M059J (cell line): Measurements from ENCODE around the gene SYNJ2. TPM values are rescaled to one million over a fixed set of nuclear protein-coding genes. Genes with fewer than 3 reads are reported as not detected.
A peak's percentile ranks its signal among the peaks of the same experiment; 100 is the strongest.

Source experiments
- DNase-seq: peaks from one replicate; pipeline ENCODE4 v3.0.0-alpha.2; 2012; ENCODE audit warnings: low read depth
- total RNA-seq: library from RNA; depleted of rRNA; stranded (reverse); fragments of >200 nt; shearing (Covaris generic); gene quantifications from 2 replicates; pipeline ENCODE4 v1.2.3, GENCODE V29; 2014

SYNJ2 gene
- total RNA-seq, 1 experiment from 2014 or later, result 50.4 TPM

- DNase-seq, result no peak
Measured at GRCh38 chr6:158076548-158076947, 94.9 kb downstream of the SYNJ2 start.

GRCh38 chr6:158077676-158078075, 96.0 kb downstream of the SYNJ2 start:
- DNase-seq, result no peak

- no peak for DNase-seq
Measured at GRCh38 chr6:158078320-158078719, 96.7 kb downstream of the SYNJ2 start.

DNA sequence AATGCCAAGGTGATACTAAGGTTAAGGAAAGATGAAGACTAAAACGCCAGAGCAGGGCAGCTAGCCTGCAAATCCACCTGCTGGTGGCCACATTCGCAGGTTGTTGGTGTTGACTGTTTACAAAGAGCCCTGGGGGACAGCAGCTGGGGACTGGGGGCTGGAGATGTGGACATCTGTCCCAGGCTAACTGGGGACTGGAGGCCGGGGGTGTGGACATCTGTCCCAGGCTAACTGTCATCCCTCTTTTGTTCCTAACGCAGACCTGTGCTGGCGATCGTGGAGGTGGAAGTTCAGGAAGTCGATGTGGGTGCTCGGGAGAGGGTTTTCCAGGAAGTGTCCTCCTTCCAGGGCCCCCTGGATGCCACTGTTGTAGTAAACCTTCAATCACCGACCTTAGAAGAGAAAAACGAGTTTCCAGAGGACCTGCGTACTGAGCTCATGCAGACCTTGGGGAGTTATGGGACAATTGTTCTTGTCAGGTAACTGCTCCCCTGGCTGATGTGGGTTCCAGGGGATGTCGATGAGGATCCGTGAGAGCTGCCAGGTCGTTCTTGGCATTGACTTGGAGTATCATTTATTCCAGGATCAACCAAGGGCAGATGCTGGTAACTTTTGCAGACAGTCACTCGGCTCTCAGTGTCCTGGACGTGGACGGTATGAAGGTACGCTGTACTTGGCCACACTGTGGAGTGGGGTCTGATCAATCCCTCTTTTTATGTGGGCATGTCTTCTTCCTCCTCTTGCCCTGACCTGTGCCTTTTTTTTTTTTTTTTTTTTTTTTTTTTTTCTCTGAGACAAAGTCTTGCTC, 99.4 kb downstream of the SYNJ2 start:
- DNase-seq, result no peak

- DNase-seq, result no peak
Measured at GRCh38 chr6:158081657-158081935, 99.9 kb downstream of the SYNJ2 start.

DNA sequence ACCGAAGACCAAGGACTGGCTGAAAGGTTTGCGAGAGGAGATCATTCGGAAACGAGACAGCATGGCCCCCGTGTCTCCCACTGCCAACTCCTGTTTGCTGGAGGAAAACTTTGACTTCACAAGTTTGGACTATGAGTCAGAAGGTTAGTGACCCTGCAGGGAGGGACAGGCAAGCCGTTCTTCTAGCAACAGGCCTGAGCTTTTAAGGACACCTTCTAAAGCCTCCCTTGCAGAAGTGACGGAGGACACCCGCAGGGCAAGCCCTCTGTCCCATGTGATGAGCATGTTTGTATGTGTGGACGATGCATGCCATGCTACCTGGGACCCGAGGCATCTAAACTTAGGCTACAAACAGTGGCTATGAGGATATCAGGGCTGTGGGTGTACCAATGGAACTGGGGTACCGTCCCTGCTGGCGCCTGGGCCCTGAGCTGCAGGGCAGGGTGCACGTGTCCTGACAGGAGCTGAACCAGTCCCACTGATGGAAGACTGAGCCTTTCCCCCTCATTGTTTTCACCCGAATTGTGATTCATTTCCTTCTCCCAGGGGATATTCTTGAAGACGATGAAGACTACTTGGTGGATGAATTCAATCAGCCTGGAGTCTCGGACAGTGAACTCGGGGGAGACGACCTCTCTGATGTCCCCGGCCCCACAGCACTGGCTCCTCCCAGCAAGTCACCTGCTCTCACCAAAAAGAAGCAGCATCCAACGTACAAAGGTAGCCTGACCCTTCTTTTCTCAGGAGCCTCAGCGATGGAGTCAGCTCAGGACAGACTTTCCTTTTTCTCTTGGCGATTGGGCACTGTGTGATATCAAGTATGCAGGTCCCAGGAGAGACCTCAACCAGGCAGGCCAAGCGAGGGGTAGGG, 102.0 kb downstream of the SYNJ2 start:
- DNase-seq, result peak; percentile 31

GRCh38 chr6:158085261-158086053, 103.8 kb downstream of the SYNJ2 start:
- no peak for DNase-seq

- DNase-seq, result no peak
Measured at GRCh38 chr6:158086054-158086503, 104.4 kb downstream of the SYNJ2 start.

DNA sequence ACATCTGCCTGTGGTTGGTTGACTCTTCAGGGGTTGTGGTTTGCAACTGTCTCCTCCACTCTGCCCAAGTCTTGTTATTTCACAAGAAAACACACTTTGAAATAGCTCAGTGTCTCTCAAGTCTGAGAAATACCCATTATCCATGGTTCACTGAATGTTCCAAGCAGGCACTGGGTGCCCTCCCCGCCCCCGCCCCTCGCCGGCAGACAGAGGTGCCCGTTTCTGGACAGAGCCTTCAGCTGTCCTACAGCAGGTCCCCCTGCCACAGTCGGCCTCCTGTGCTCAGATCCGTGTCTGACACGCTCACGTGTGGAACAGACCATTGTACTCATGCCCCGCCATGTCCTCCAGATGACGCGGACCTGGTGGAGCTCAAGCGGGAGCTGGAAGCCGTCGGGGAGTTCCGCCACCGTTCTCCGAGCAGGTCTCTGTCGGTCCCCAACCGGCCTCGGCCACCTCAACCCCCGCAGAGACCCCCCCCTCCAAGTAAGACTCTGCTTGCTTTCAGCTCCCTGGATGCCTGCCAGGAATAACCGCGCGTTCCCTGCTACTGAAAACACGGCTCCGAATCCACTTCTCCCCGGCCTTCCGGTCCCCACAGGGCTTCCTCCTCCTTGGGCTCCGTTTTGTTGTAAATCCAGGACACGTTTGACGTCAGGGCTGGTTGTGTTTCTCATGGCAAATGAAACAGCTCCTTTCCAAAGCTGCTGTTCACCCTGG, 105.0 kb downstream of the SYNJ2 start:
- DNase-seq, result peak; percentile 17

- DNase-seq, result no peak
Measured at GRCh38 chr6:158087224-158087867, 105.7 kb downstream of the SYNJ2 start.

DNA sequence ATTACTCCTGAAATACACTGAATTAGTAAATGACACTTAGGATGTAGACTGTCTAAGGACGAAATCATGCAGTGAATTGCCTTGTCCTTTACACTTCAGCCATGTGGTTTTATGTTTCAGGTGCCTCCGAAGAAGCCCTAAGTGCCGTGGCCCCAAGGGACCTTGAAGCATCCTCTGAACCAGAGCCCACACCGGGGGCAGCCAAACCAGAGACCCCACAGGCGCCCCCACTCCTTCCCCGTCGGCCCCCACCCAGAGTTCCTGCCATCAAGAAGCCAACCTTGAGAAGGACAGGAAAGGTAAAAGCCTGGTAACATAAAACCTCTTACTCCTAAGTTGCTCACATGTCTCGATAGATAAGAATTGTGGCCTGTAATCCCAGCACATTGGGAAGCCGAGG, 111.1 kb downstream of the SYNJ2 start:
- DNase-seq, result no peak

GRCh38 chr6:158095031-158095430, 113.4 kb downstream of the SYNJ2 start:
- no peak for DNase-seq

DNA sequence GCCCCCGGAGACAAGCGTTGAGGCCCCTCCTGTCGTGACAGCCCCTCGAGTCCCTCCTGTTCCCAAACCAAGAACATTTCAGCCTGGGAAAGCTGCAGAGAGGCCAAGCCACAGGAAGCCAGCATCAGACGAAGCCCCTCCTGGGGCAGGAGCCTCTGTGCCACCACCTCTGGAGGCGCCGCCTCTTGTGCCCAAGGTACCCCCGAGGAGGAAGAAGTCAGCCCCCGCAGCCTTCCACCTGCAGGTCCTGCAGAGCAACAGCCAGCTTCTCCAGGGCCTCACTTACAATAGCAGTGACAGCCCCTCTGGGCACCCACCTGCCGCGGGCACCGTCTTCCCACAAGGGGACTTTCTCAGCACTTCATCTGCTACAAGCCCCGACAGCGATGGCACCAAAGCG, 114.0 kb downstream of the SYNJ2 start:
- DNase-seq, result no peak

DNA sequence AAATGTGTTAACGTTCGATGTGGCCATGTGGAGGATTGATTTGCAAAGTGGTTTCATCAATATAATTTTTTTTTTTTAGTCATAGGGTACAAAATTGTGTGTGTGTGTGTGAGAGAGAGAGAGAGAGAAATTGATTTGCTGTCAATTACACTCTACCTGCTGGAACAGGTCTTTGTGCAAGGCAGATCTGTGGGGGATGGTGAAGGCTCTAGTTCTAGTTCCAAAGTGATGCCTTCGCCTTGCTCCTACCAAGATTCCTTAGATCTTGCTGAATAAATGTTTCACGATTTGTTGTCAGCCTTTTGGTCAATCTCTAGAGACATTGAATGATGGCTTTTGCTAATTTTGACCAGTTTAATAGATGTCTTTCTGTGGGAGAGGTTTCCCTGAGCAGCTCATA, 121.6 kb downstream of the SYNJ2 start:
- DNase-seq, result no peak

- no peak for DNase-seq
Measured at GRCh38 chr6:158104696-158105095, 123.0 kb downstream of the SYNJ2 start.

GRCh38 chr6:158109748-158110147, 128.1 kb downstream of the SYNJ2 start:
- DNase-seq, result no peak

DNA sequence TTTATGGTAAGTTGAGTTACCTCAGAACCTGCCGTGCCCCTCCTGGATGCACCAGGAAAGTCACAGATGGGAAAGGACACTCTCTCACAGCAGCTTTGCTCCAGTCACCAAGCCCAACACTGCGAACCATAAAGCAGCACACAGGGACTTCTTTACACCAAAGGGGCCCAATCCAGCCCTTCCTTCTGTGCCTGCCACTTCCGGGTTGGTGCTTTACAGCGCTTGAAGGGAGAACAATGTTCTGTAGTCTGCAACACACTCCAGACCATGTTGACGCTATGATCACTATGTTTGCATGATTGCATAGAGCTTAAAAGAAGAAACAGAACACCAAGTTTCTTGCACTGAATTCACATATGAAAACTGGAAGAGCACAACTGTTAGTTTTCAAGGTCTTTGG, 129.3 kb downstream of the SYNJ2 start:
- no peak for DNase-seq

- DNase-seq, result no peak
Measured at GRCh38 chr6:158111987-158112386, 130.3 kb downstream of the SYNJ2 start.

DNA sequence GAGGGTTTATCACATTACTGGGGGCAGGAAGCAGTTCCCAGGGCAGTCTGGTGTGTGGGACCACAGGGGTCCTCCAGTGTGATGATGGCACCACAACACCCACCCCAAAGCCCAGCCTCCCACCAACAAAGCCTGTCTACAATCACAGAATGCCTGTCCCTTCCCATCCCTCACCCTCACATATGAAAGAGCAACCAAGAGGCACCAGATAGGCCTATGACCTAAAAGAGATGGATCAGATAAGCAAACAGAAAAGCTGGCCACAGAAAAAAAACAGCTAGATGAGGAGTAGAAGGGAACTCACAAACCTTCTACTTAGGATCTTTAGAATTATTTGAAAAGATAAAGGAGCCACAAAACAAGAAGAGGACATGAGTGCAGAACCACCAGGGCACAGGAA, 132.1 kb downstream of the SYNJ2 start:
- DNase-seq, result no peak

DNA sequence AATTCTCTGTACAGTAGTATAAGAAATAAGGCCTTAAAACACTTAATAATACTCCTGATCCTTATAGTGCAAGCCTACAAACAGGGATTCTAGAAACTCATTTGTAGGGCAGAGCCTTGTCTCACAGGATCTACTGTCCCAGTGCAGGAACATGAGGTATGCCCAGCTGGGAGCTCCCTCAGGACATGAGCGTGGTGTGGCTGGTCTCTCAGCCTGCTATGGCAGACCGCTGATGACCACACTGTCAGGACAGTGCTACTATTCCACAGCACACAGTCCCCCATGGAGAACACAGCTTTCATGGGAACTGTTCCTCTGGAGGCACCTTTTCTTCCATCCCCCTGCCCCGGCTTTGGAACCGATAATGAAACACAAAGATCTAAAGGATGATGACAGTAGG, 133.4 kb downstream of the SYNJ2 start:
- DNase-seq, result no peak

DNA sequence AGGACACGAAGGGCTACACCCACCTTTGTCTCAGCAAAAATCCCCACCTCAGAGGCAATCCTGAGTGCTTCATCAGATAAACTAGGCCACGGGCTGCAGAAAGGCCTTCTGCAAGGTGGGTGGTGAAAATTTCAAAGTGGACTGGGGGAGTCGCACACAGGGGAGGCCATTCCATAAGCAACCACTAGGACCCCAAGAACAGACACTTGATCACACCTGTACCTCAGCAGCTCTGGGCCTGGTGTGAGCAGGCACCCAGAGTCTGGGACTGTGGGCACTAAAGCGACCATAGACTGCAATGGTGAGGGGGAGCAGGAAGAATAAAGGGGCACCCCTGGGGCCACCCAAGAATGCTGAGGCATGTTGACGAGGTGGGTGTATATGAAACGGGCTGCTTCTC, 133.8 kb downstream of the SYNJ2 start:
- no peak for DNase-seq
